HG03039 (cell line): ENCODE measurements around the gene ITPA.
"Not testable (repeated sequence)": the region's sequence is repeated elsewhere in the genome, so short reads cannot be mapped to it uniquely, and the experiment has no call there.

Experiments used
- ATAC-seq: cut with Tn5 transposase; IDR thresholded peaks from one replicate; pipeline ENCODE4 v1.9.1; 2021; ENCODE audit warnings: mild to moderate bottlenecking, moderate library complexity; ENCODE audit not compliant: unreplicated experiment

The ITPA gene

GRCh38 chr20:3199206-3199605 lies 10.1 kb upstream of the ITPA start:
- no peak for ATAC-seq

DNA sequence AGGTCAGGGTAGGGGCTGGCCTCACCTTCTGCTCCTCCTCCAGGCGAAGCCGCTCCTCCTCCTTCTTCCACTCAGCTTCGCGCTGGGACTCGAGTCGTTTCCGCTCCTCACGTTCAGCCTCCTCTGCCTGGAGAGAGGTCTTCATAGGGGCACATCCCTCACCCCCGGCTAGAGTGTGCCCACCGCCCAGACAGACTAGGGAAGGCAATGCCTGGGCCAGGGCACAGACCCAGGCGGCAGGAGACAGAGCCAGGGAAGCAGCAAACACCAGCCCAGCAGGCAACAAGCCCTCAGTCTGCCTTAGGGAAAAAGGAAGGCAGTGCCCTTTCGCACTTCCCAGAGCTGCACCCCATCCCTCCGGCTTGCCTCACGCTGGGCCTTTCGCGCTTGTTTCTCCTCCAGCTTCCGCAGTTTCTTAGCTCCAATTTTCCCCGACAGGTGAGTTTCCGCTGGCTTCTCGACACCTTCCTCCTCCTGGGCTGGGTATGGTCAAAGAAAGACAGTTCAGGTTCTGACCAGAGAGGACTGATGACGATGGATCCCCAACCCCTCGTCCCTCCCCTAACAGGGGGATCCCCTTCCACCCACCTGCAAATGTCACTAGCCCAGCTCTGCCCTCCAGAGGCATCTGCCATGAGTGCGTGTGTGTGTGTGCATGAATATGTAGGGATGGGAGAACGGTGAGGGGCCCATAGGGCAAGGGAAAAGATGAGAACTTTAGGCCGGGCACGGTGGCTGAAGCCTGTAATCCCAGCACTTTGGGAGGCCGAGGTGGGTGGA lies 9.1 kb upstream of the ITPA start:
- ATAC-seq: no peak

- no peak for ATAC-seq
Observed at GRCh38 chr20:3202965-3203314, 6.4 kb upstream of the ITPA start.

DNA sequence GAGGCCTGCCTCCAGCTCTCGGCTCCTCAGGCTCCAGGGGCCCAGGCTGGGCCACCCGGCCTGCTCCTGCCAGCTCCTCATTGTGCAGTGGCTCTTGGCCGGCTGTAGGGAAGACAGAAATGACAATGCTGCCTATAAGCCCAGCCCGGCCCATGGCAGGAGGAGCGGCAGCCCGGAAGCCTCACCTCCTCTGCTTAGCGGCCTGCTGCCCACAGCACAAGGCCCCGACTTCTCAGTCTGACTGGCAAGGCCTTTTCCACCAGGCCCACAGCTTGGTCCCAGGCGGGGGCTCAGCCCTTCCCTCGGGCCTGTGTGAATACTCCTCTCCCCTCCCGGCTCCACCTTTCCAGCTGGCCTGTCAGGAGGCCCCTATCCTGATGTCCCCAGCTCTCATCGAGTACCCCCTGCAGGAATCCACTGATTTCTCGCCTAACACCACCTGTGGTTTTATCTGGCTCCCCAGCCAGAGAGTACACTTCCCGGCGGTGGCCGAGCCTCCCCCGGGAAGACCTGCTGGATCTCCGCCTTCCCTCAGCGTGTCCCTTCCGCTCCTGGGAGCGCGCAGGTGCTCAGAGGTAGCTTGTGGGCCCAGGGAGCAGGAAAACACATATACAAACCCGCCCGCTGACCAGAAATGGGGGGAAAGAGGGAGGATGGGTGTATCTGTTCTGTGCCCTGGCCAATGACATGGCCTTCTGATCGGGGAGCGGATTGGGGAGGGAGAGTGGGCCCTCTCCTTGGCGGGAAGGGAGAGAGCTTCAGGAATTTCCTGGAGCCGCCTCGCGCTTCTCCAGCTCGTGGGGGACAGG lies 5.8 kb upstream of the ITPA start:
- peak; percentile 13 for ATAC-seq

GRCh38 chr20:3204124-3204794 lies 5.0 kb upstream of the ITPA start, which contains the start of gene DDRGK1:
Gene DDRGK1, minus strand, starts transcription at chr20:3204682. Its CDS starts 55 bp downstream, at chr20:3204627.
- ATAC-seq: peak; percentile 80

GRCh38 chr20:3208786-3209256 lies 477 bp upstream of the ITPA start:
- no peak for ATAC-seq

- no peak for ATAC-seq
Observed at GRCh38 chr20:3209946-3210317, 634 bp downstream of the ITPA start.

DNA sequence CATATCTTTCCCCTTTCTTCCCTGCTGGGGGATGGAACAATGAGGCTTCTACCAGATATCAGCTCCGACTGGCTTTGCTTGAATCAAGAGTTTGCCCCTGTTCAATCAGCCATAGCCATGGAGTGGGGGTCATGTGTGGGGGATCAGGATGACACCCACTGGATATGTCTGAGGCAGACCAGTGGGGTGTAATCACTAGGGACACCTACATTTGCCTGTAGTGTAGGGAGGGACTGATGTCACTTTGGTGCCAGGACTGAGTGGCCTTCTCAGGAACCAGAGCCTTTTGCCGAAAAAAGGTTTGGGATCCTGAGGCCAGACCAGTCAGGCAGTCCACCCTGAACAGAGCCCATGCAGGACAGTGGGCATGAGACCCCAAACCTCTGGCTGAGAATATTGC lies 1.0 kb downstream of the ITPA start:
- no peak for ATAC-seq

GRCh38 chr20:3213226-3213625 lies 3.9 kb downstream of the ITPA start:
- no peak for ATAC-seq

- ATAC-seq: not testable (repeated sequence)
Observed at GRCh38 chr20:3215359-3215917, 6.1 kb downstream of the ITPA start.

- peak; percentile 46 for ATAC-seq
Observed at GRCh38 chr20:3218307-3218988, 9.2 kb downstream of the ITPA start.

GRCh38 chr20:3221398-3222226 lies 12.3 kb downstream of the ITPA start:
- ATAC-seq: no peak

DNA sequence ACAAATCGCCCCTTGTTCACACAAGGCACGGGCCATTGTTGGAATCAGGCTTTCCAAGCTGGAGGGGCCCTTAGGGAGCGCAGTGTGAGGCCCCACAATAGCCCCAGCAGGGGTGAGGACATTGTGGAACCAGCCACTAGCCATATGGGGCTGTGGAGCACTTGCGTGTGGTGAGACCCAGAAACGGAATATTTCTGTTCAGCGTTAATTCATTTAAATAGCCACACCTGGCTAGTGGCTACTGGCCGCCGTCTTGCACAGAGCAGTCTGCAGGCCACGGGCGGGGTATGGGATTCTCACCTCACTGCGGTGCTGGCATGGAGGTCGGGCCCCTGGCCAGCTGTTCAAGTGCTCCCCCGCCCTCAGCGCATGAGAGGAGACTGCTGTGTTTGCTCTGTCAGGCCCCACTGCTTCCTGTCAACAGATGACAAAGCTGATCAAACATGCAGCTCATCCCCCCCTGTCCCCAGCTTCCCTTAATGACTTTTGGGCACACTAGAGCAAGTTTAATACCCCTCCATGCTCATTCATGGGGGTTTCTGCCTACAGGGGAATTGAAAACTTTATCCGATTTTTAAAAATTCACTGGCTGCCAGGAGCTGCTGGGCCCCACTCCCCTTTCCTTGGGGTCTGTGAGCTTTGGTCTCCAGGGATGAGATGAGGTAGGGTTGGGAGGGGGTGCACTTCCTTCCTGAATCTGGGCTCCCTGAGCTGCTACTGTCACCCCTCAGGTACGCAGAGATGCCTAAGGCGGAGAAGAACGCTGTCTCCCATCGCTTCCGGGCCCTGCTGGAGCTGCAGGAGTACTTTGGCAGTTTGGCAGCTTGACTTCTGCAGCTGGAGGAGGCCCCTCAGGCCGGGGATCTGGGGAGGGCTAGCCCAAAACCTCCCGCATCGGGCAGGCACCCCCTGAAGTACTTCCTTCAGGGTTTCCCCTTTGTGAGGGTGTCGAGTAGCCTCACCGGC lies 13.6 kb downstream of the ITPA start:
- ATAC-seq: no peak

- no peak for ATAC-seq
Observed at GRCh38 chr20:3223651-3223993, 14.3 kb downstream of the ITPA start.

DNA sequence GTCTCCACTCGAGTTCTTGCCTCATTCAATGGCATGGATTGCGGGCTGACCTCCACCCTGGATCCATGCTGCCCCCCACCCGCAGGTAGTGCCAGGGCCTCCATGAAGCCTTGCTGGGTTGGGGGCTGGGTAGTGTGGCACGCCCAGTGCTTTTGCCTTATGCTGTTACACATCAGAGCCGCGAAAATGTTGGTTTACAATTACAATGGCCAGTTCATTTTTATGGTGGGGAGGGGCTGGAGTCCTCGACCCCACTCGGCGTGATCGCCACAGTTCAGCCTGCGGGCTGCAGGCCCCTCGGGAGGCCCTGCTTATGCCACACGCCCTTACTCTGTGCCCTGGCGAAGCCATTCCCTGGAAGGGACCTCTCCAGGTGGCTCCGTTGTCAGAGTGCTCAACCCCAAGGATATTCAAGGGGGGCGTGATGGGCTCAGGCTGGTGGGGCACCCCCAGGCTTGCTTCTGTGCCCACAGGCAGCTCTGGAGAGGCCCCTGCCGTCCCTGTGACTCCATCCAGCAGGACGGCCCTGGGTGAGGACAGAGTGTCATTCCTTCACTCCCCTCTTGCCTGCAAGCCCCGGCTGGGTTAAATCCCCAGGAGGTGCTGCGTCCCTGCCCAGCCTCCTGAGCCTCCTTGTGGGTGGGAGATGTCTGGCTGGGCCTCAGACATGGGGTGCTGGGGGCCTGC lies 14.8 kb downstream of the ITPA start:
- no peak for ATAC-seq

GRCh38 chr20:3224681-3225421 lies 15.6 kb downstream of the ITPA start:
- no peak for ATAC-seq

DNA sequence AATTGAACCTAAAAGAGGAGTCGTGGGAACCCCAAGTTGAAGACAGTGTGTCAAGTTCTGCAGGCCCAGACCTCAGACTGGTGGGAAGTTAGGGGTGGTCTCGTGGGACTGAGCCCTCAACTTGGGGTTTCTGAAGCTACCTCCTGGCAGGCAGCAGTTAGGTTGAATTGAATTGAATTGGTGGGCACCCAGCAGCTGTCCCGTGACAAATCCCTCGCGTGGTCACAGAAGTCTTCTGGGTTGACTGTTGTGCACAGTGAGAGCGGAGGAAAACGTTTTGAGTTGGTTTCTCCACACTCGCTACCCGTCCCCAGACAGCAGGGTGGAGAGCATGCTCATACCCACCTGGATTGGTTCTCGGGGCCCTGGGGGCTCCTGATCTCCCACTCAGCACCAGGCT lies 16.8 kb downstream of the ITPA start:
- no peak for ATAC-seq

- ATAC-seq: no peak
Observed at GRCh38 chr20:3226864-3227263, 17.6 kb downstream of the ITPA start.
